ENCODE measurements around the gene B3GNT2.

B3GNT2 gene

GRCh38 chr2:62207491-62207890 is 11.6 kb downstream of the B3GNT2 start:
- DNase-seq, result no peak

GRCh38 chr2:62208074-62208757 is 12.3 kb downstream of the B3GNT2 start:
- no peak for DNase-seq

GRCh38 chr2:62208758-62209114 is 12.8 kb downstream of the B3GNT2 start:
- no peak for DNase-seq

GRCh38 chr2:62209427-62209991 is 13.6 kb downstream of the B3GNT2 start:
- no peak for DNase-seq

GRCh38 chr2:62215306-62216064 is 19.6 kb downstream of the B3GNT2 start:
- no peak for DNase-seq

- DNase-seq, result no peak
Observed at GRCh38 chr2:62216113-62216512, 20.2 kb downstream of the B3GNT2 start.

- DNase-seq, result no peak
Observed at GRCh38 chr2:62216616-62217015, 20.7 kb downstream of the B3GNT2 start.

GRCh38 chr2:62217421-62217820 is 21.5 kb downstream of the B3GNT2 start:
- DNase-seq, result no peak

- DNase-seq, result no peak
Observed at GRCh38 chr2:62217970-62218369, 22.1 kb downstream of the B3GNT2 start.

- DNase-seq, result no peak
Observed at GRCh38 chr2:62219407-62220159, 23.7 kb downstream of the B3GNT2 start.

- DNase-seq, result no peak
Observed at GRCh38 chr2:62221141-62221540, 25.2 kb downstream of the B3GNT2 start.

- no peak for DNase-seq
Observed at GRCh38 chr2:62222171-62222570, 26.3 kb downstream of the B3GNT2 start.

GRCh38 chr2:62222674-62223073 is 26.8 kb downstream of the B3GNT2 start:
- DNase-seq, result no peak

- DNase-seq, result no peak
Observed at GRCh38 chr2:62224976-62225375, 29.1 kb downstream of the B3GNT2 start.

- DNase-seq, result no peak
Observed at GRCh38 chr2:62227386-62228075, 31.6 kb downstream of the B3GNT2 start.

GRCh38 chr2:62229082-62229605 is 33.2 kb downstream of the B3GNT2 start:
- DNase-seq, result no peak

- no peak for DNase-seq
Observed at GRCh38 chr2:62231541-62231940, 35.6 kb downstream of the B3GNT2 start.

- DNase-seq, result no peak
Observed at GRCh38 chr2:62234755-62235655, 39.1 kb downstream of the B3GNT2 start.

GRCh38 chr2:62236499-62236898 is 40.6 kb downstream of the B3GNT2 start:
- DNase-seq, result no peak

GRCh38 chr2:62238236-62238635 is 42.3 kb downstream of the B3GNT2 start:
- no peak for DNase-seq

- DNase-seq, result no peak
Observed at GRCh38 chr2:62240546-62240945, 44.6 kb downstream of the B3GNT2 start.

- DNase-seq, result no peak
Observed at GRCh38 chr2:62243983-62244382, 48.1 kb downstream of the B3GNT2 start.
